ENCODE results near the gene SRR.

Gene SRR

GRCh38 chr17:2372180-2372579, 68.4 kb downstream of the SRR start:
- no peak for DNase-seq (ENCODE audit: low read depth)

GRCh38 chr17:2372681-2373080, 68.9 kb downstream of the SRR start:
- no peak for DNase-seq (ENCODE audit: low read depth)

- DNase-seq (ENCODE audit: low read depth): no peak
These were observed 69.4 kb downstream of the SRR start for GRCh38 chr17:2373179-2373578.
